ENCODE data around the gene GRP.

DNA sequence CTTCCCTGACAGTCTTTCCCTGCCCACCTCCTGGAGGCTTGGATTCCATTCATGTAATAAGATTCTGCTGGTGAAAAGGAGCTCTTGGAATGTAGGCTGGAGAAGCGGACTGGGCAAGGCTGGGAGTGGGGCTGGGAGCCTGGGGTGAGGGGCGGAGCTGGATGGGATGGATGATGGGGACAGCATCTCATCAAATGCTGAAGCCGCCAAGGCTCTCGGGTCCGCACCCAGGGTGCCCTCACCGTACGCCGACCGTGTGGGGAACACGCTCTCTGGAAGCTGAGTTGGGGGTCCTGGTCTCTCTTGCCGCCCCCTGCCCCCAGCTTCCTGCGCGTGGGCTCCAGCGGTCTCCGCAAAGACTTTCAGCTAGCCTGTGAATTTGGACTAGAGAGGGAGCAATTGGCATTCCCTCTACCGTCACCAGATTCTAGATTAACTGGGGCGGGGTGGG is 44.2 kb downstream of the GRP start:
- no peak for TF ChIP-seq CTCF (conservative IDR thresholded peaks at IDR 0.05; ENCODE audit: low read depth, low read length)
- no peak for TF ChIP-seq FOS (IDR thresholded peaks at IDR 0.05; ENCODE audit: low read depth, low read length)
- no peak for TF ChIP-seq POLR2A (IDR thresholded peaks at IDR 0.05; ENCODE audit: low read depth, low read length)
